Keratinocyte (primary cell): Measurements from ENCODE around the gene VWDE. TPM values are rescaled to one million over a fixed set of nuclear protein-coding genes. Genes with fewer than 3 reads are reported as not detected.

Experiments used
- DNase-seq: peaks from one replicate; pipeline ENCODE4 v3.0.0-alpha.2; 2011; ENCODE audit warnings: low read depth, missing footprints, low spot score
- FAIRE-seq: peaks from 2 replicates; lab custom pipeline; 2011; peaks lifted over from hg19 to GRCh38; lab: Jason Lieb, UNC
- H2AFZ ChIP-seq: 2 replicates; pipeline ENCODE4 v1.6.0; 2012; ENCODE audit warnings: low read length, control low read depth, inconsistent platforms; ENCODE audit not compliant: control insufficient read depth
- H3K27ac ChIP-seq: 2 replicates; pipeline ENCODE4 v1.5.1; 2011; ENCODE audit warnings: low read length; ENCODE audit not compliant: control insufficient read depth, insufficient read depth
- H3K27me3 ChIP-seq: 3 replicates; pipeline ENCODE4 v1.6.0; 2011; ENCODE audit warnings: low read length; ENCODE audit not compliant: control insufficient read depth, insufficient read depth; ENCODE audit errors: extremely low read depth
- H3K36me3 ChIP-seq, 2 experiments: 2 replicates in 1 of 2; 3 replicates in 1 of 2; pipeline ENCODE4 v1.5.1; 2011; ENCODE audit warnings: low read length in 2 of 2, mild to moderate bottlenecking in 1 of 2; ENCODE audit not compliant: control insufficient read depth in 2 of 2, insufficient read depth in 2 of 2; ENCODE audit errors: extremely low read depth in 1 of 2
- H3K4me1 ChIP-seq: 3 replicates; pipeline ENCODE4 v1.5.1; 2011; ENCODE audit warnings: low read length; ENCODE audit not compliant: control insufficient read depth, insufficient read depth; ENCODE audit errors: extremely low read depth
- H3K4me2 ChIP-seq: 3 replicates; pipeline ENCODE4 v1.6.0; 2011; ENCODE audit warnings: low read depth, low read length; ENCODE audit not compliant: control insufficient read depth, insufficient read depth; ENCODE audit errors: extremely low read depth
- H3K4me3 ChIP-seq, 3 experiments: fragments of 200-600 bp in 1 of 3; sonication (generic) in 1 of 3; 2 replicates in 2 of 3; 3 replicates in 1 of 3; pipeline ENCODE4 v1.5.1; 2011 to 2016; ENCODE audit warnings: low read length in 3 of 3, mild to moderate bottlenecking in 3 of 3, control low read depth in 2 of 3, inconsistent platforms in 1 of 3, low read depth in 1 of 3, mixed read lengths in 1 of 3, mixed run types in 1 of 3, moderate library complexity in 1 of 3; ENCODE audit not compliant: control insufficient read depth in 2 of 3, insufficient read depth in 2 of 3; ENCODE audit errors: extremely low read depth in 1 of 3
- H3K79me2 ChIP-seq: 2 replicates; pipeline ENCODE4 v1.6.0; 2012; ENCODE audit warnings: low read length; ENCODE audit not compliant: control insufficient read depth, insufficient read depth
- H3K9ac ChIP-seq: 3 replicates; pipeline ENCODE4 v1.6.0; 2011; ENCODE audit warnings: low read length; ENCODE audit not compliant: control insufficient read depth, insufficient read depth; ENCODE audit errors: extremely low read depth
- H3K9me1 ChIP-seq: 3 replicates; pipeline ENCODE4 v1.6.0; 2011; ENCODE audit warnings: low read length; ENCODE audit not compliant: control insufficient read depth, insufficient read depth; ENCODE audit errors: extremely low read depth
- H3K9me3 ChIP-seq: 2 replicates; pipeline ENCODE4 v1.5.1; 2012; ENCODE audit warnings: low read depth, low read length; ENCODE audit not compliant: control insufficient read depth
- H4K20me1 ChIP-seq: 3 replicates; pipeline ENCODE4 v1.6.0; 2011; ENCODE audit warnings: low read length; ENCODE audit not compliant: control insufficient read depth, insufficient read depth; ENCODE audit errors: extremely low read depth
- CTCF ChIP-seq, 3 experiments: IDR thresholded peaks in 1 of 3; conservative IDR thresholded peaks in 1 of 3; optimal IDR thresholded peaks in 1 of 3; 2 replicates in 2 of 3; 3 replicates in 1 of 3; pipeline versions ENCODE3 to v1.5.1; 2011; ENCODE audit warnings: low read length in 3 of 3, mild to moderate bottlenecking in 3 of 3, moderate library complexity in 2 of 3, control low read depth in 1 of 3, inconsistent platforms in 1 of 3; ENCODE audit not compliant: insufficient read depth in 2 of 3; ENCODE audit errors: extremely low read depth in 1 of 3
- EZH2 ChIP-seq: IDR thresholded peaks from one replicate; pipeline ENCODE4 v1.6.1; 2012; ENCODE audit warnings: inconsistent platforms, mild to moderate bottlenecking, low read length, moderate library complexity
- dilution Hi-C: fragments of 300-500 bp; cut with MboI; formaldehyde crosslinking; loops from one replicate; pipeline ENCODE4 v1.7.0; 2020; ENCODE audit warnings: low sequenced_read_pairs; ENCODE audit not compliant: extremely low pct_ligation_motif_present
- polyA plus RNA-seq, 5 experiments: library from polyadenylated mRNA; depleted of rRNA in 3 of 5; stranded (reverse) in 3 of 5; stranded (forward) in 1 of 5; unstranded in 1 of 5; fragments of >200 nt; gene quantifications; 1 replicate in 1 of 5; 2 replicates in 3 of 5; 3 replicates in 1 of 5; pipeline versions ENCODE4 v1.2.1 to v1.2.3, GENCODE V29; 2011 to 2012; ENCODE audit warnings: missing spikeins in 2 of 5, low read depth in 1 of 5, low replicate concordance in 1 of 5

VWDE gene
- polyA plus RNA-seq, 1 donor (not counting 4 experiments of a cell fraction or from before 2014, with no cell fraction given): 0.01 TPM

GRCh38 chr7:12386313-12386740 lies 17.3 kb downstream of the VWDE start:
- TF ChIP-seq EZH2: no peak
- no peak for TF ChIP-seq CTCF (optimal IDR thresholded peaks at IDR 0.05 in 1 of 3, IDR thresholded peaks at IDR 0.05 in 1 of 3, conservative IDR thresholded peaks at IDR 0.05 in 1 of 3; ENCODE audit: extremely low read depth in 1 of 3, insufficient read depth in 2 of 3, low read length in 3 of 3)
- FAIRE-seq: no peak

GRCh38 chr7:12385364-12385786 lies 18.3 kb downstream of the VWDE start:
- dilution Hi-C loops: no loop called here
- Histone ChIP-seq H3K9ac (no peak overlapping the region), H4K20me1 (no peaks in the 10 kb centered on the region), H3K79me2 (no peaks in the 10 kb centered on the region), H3K9me1 (no peaks in the 10 kb centered on the region), H2AFZ (no peak overlapping the region), H3K4me3 (no peak overlapping the region), H3K4me2 (no peak overlapping the region), H3K4me1 (no peaks in the 10 kb centered on the region), H3K9me3 (no peaks in the 10 kb centered on the region), H3K27ac (no peak overlapping the region), H3K36me3 (no peaks in the 10 kb centered on the region), H3K27me3 (no peaks in the 10 kb centered on the region)
- no peak for TF ChIP-seq EZH2
- FAIRE-seq: no peak
- no peak for DNase-seq

More at GRCh38 chr7:12386313-12386740, 17.3 kb downstream of the VWDE start:
- no peaks in the 10 kb centered on the region for H3K4me1 ChIP-seq
- H3K36me3 ChIP-seq: no peaks in the 10 kb centered on the region
- H4K20me1 ChIP-seq: no peaks in the 10 kb centered on the region
- H3K9ac ChIP-seq: no peak overlapping the region
- no peaks in the 10 kb centered on the region for H3K27me3 ChIP-seq
- dilution Hi-C loops: no loop called here
- H3K9me1 ChIP-seq: no peaks in the 10 kb centered on the region
- H2AFZ ChIP-seq: no peak overlapping the region
- H3K4me2 ChIP-seq: no peak overlapping the region
- no peak overlapping the region for H3K4me3 ChIP-seq
- no peak for DNase-seq
- no peaks in the 10 kb centered on the region for H3K9me3 ChIP-seq
- no peak overlapping the region for H3K27ac ChIP-seq
- no peaks in the 10 kb centered on the region for H3K79me2 ChIP-seq

GRCh38 chr7:12383377-12383776 lies 20.3 kb downstream of the VWDE start:
- DNase-seq (no peak), FAIRE-seq (no peak)
- no peaks in the 10 kb centered on the region for H3K4me1 ChIP-seq
- no peaks in the 10 kb centered on the region for H4K20me1 ChIP-seq
- H3K4me3 ChIP-seq: no peak overlapping the region
- no peak overlapping the region for H2AFZ ChIP-seq
- H3K36me3 ChIP-seq: no peaks in the 10 kb centered on the region
- no peak for TF ChIP-seq CTCF (optimal IDR thresholded peaks at IDR 0.05 in 1 of 3, IDR thresholded peaks at IDR 0.05 in 1 of 3, conservative IDR thresholded peaks at IDR 0.05 in 1 of 3; ENCODE audit: extremely low read depth in 1 of 3, insufficient read depth in 2 of 3, low read length in 3 of 3)
- no peak for TF ChIP-seq EZH2
- no peaks in the 10 kb centered on the region for H3K9me3 ChIP-seq
- H3K79me2 ChIP-seq: no peaks in the 10 kb centered on the region
- no peak overlapping the region for H3K4me2 ChIP-seq
- no peak overlapping the region for H3K27ac ChIP-seq
- dilution Hi-C loops: no loop called here
- H3K9me1 ChIP-seq: no peaks in the 10 kb centered on the region
- H3K27me3 ChIP-seq: no peaks in the 10 kb centered on the region
- H3K9ac ChIP-seq: no peak overlapping the region
